ENCODE results near the gene MAGI2. TPM values are rescaled to one million over a fixed set of nuclear protein-coding genes. Genes with fewer than 3 reads are reported as not detected.

Gene MAGI2
- total RNA-seq, 1 experiment from 2014 or later: 0.52 TPM

DNA sequence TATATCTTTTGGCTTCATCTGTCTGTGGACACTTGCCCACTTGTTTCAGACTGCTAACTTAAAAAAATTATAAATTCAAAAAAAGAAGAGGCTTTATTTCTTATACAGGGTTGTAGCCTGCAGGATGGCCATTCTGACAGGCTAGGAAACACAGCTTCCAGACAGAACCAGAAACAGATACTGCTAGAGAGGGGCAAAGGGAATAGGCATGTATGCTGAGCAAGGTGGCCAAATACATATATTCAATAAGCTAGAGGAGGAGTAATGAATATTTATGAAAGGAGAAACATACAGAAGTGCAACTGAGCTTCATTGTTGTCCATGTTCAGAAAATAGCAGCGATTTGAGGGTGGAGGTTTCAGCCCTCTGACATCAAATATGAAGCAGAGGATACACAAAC, 22.0 kb upstream of the MAGI2 start:
- Mint-ChIP-seq H3K27ac (ENCODE audit: unreplicated experiment) (no peak overlapping the region), H3K36me3 (ENCODE audit: insufficient read depth, unreplicated experiment) (no peaks in the 10 kb centered on the region), H3K9me3 (ENCODE audit: low read depth, unreplicated experiment) (no peaks in the 10 kb centered on the region), H3K4me3 (ENCODE audit: low read depth, unreplicated experiment) (no peak overlapping the region), H3K4me1 (ENCODE audit: low read depth, unreplicated experiment) (no peaks in the 10 kb centered on the region), H3K27me3 (ENCODE audit: unreplicated experiment) (no peaks in the 10 kb centered on the region)
- TF ChIP-seq, protein P1, sequence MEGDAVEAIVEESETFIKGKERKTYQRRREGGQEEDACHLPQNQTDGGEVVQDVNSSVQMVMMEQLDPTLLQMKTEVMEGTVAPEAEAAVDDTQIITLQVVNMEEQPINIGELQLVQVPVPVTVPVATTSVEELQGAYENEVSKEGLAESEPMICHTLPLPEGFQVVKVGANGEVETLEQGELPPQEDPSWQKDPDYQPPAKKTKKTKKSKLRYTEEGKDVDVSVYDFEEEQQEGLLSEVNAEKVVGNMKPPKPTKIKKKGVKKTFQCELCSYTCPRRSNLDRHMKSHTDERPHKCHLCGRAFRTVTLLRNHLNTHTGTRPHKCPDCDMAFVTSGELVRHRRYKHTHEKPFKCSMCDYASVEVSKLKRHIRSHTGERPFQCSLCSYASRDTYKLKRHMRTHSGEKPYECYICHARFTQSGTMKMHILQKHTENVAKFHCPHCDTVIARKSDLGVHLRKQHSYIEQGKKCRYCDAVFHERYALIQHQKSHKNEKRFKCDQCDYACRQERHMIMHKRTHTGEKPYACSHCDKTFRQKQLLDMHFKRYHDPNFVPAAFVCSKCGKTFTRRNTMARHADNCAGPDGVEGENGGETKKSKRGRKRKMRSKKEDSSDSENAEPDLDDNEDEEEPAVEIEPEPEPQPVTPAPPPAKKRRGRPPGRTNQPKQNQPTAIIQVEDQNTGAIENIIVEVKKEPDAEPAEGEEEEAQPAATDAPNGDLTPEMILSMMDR (IDR thresholded peaks at IDR 0.05; ENCODE audit: unreplicated experiment): no peak
- BruUV-seq (replicated peaks): no TSS peak
- CTCF ChIA-PET: no interaction called here
- intact Hi-C loops (cut with micrococcal nuclease; ENCODE audit: unreplicated experiment): no loop called here
- DNase-seq: no peak

DNA sequence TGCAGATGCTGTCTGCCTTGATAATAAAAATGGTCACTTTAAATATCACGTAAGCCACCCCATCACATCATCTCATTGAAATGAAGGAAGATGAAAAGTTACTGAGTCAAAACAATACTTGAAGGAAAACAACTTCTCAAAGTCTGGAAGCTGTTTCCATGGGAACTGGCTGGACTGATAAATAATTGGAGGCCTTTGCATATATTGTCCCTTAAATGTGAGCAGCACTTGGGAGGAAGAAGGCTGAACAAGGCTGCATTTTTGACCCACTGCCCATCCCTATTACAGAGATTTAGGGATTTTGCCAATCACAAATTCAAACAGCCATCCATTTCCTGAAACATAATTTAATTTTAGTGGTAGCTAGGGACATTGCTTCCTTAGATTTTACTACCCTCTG, 18.2 kb upstream of the MAGI2 start:
- intact Hi-C loops (cut with micrococcal nuclease; ENCODE audit: unreplicated experiment): no loop called here
- CTCF ChIA-PET: no interaction called here
- no TSS peak for BruUV-seq (replicated peaks)
- Mint-ChIP-seq H3K36me3 (ENCODE audit: insufficient read depth, unreplicated experiment) (no peaks in the 10 kb centered on the region), H3K27me3 (ENCODE audit: unreplicated experiment) (no peaks in the 10 kb centered on the region), H3K4me1 (ENCODE audit: low read depth, unreplicated experiment) (no peaks in the 10 kb centered on the region), H3K27ac (ENCODE audit: unreplicated experiment) (no peak overlapping the region), H3K4me3 (ENCODE audit: low read depth, unreplicated experiment) (no peak overlapping the region), H3K9me3 (ENCODE audit: low read depth, unreplicated experiment) (no peaks in the 10 kb centered on the region)
- no peak for DNase-seq
- TF ChIP-seq, protein P1 (IDR thresholded peaks at IDR 0.05; ENCODE audit: unreplicated experiment): no peak

DNA sequence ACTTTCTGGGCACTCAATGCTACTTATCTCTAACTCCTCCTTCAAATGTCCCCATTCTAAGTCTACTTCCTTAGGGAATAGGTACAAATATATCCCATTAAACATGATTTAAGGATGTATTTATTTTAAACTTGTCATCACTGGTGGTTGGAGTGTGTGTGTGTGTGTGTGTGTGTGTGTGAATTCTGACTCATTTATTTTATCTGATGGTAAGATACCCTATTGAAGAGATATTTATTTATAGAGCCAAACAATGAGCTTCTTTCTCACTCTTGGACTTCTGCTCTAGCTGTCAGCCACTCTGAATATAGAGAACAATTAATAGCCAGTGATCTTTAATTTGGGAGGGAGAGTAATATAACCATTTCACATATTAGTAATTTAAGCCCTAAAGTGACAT, 17.8 kb upstream of the MAGI2 start:
- intact Hi-C loops (cut with micrococcal nuclease; ENCODE audit: unreplicated experiment): no loop called here
- TF ChIP-seq, protein P1 (IDR thresholded peaks at IDR 0.05; ENCODE audit: unreplicated experiment): no peak
- CTCF ChIA-PET: no interaction called here
- no peaks in the 10 kb centered on the region for H3K27me3 Mint-ChIP-seq (ENCODE audit: unreplicated experiment)
- no peak for DNase-seq
- H3K4me3 Mint-ChIP-seq (ENCODE audit: low read depth, unreplicated experiment): no peak overlapping the region
- no peaks in the 10 kb centered on the region for H3K36me3 Mint-ChIP-seq (ENCODE audit: insufficient read depth, unreplicated experiment)
- no peak overlapping the region for H3K27ac Mint-ChIP-seq (ENCODE audit: unreplicated experiment)
- no peaks in the 10 kb centered on the region for H3K9me3 Mint-ChIP-seq (ENCODE audit: low read depth, unreplicated experiment)
- no peaks in the 10 kb centered on the region for H3K4me1 Mint-ChIP-seq (ENCODE audit: low read depth, unreplicated experiment)
- no TSS peak for BruUV-seq (replicated peaks)

DNA sequence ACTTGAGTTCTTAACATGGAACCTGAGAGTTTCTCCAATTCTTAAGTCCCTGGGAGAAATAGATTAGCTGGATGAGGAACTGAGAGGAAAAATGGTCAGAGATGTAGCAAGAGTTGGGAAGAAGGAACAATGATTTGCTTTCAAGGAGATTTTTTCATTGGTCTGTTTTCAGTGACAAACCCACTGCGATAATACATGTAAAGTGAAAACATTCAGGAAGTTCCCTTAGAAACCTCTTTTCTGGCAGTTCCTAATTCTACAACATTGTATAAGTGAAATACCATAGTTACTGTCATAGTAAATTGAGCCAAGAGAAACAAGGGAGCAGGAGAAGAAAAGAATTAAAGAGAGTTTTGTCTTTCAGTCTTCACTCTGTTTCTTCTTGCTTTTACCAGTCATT, 12.1 kb upstream of the MAGI2 start:
- Mint-ChIP-seq H3K9me3 (ENCODE audit: low read depth, unreplicated experiment) (no peaks in the 10 kb centered on the region), H3K4me3 (ENCODE audit: low read depth, unreplicated experiment) (no peak overlapping the region), H3K27me3 (ENCODE audit: unreplicated experiment) (no peaks in the 10 kb centered on the region), H3K36me3 (ENCODE audit: insufficient read depth, unreplicated experiment) (no peaks in the 10 kb centered on the region), H3K4me1 (ENCODE audit: low read depth, unreplicated experiment) (peaks cover 12% of the 10 kb centered on the region), H3K27ac (ENCODE audit: unreplicated experiment) (no peak overlapping the region)
- no TSS peak for BruUV-seq (replicated peaks)
- TF ChIP-seq, protein P1 (IDR thresholded peaks at IDR 0.05; ENCODE audit: unreplicated experiment): no peak
- CTCF ChIA-PET: no interaction called here
- no peak for DNase-seq
- intact Hi-C loops (cut with micrococcal nuclease; ENCODE audit: unreplicated experiment): no loop called here

DNA sequence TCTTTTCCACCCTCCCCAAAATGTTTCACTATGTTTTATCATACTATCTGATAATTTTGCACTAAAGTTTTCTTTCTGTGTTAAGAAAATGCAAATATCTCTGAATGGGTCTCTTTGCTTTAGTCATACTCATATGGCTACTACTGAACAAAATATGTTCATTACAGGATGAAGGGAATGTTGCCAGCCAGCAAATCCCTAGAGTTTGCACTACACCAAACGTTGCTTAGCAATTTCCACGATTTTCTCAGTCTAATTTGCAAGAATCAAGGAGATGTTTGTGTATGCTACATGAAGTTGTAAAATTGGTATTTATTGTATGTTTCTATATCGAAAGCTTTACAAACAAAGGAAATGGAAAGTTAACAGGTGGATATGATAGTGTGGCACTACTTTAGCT, 10.6 kb upstream of the MAGI2 start:
- BruUV-seq (replicated peaks): no TSS peak
- no peak overlapping the region for H3K27ac Mint-ChIP-seq (ENCODE audit: unreplicated experiment)
- no peaks in the 10 kb centered on the region for H3K9me3 Mint-ChIP-seq (ENCODE audit: low read depth, unreplicated experiment)
- H3K4me3 Mint-ChIP-seq (ENCODE audit: low read depth, unreplicated experiment): no peak overlapping the region
- CTCF ChIA-PET: no interaction called here
- intact Hi-C loops (cut with micrococcal nuclease; ENCODE audit: unreplicated experiment): no loop called here
- TF ChIP-seq, protein P1 (IDR thresholded peaks at IDR 0.05; ENCODE audit: unreplicated experiment): no peak
- no peaks in the 10 kb centered on the region for H3K27me3 Mint-ChIP-seq (ENCODE audit: unreplicated experiment)
- no peak for DNase-seq
- no peaks in the 10 kb centered on the region for H3K36me3 Mint-ChIP-seq (ENCODE audit: insufficient read depth, unreplicated experiment)
- H3K4me1 Mint-ChIP-seq (ENCODE audit: low read depth, unreplicated experiment): peaks cover 12% of the 10 kb centered on the region
